HS-5 (cell line): Measurements from ENCODE around the gene STUB1.
A peak's percentile ranks its signal among the peaks of the same experiment; 100 is the strongest.

Experiments
- DNase-seq: peaks from one replicate; pipeline ENCODE4 v3.0.0-alpha.2; 2012; ENCODE audit warnings: low read depth

STUB1 gene

DNA sequence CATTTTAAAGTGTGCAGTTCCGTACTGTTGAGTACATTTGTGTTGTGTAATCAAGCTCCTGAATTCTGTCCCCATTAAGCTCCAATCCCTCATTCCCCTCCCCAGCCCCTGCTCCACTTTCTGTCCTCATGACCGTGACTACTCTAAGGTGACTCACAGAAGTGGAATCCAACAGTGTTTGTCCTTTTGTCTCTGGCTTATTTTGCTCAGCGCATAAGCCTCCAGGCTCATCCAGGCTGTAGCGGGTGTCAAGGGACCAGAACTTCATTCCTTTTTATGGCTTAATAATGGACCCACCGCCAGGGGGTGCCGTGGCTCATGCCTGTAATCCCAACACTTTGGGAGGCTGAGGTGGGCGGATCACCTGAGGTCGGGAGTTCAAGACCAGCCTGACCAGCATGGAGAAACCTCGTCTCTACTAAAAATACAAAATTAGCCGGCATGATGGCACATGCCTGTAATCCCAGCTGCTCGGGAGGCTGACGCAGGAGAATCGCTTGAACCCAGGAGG lies 32.6 kb downstream of the STUB1 start:
- peak; percentile 95 for DNase-seq

DNA sequence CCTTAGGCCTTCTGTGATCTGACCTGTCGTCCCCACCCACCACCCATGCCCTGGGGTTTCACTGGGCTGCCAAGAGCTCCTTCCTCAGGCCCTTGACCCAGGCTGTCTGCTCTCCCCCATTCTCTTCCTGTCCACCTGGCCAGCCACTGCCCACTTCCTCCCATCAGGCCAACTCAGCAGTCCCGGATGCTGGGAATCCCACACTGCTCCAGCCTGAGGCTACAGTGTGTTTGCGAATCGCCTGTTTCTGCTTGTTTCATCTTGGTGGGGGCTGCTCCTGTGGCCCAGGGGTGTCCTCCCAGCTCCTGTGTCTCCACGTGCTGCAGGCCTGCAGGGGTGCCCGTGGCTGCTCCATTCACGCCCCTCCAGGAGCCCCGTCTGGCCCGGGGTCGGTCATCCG lies 33.9 kb downstream of the STUB1 start:
- DNase-seq = no peak

DNA sequence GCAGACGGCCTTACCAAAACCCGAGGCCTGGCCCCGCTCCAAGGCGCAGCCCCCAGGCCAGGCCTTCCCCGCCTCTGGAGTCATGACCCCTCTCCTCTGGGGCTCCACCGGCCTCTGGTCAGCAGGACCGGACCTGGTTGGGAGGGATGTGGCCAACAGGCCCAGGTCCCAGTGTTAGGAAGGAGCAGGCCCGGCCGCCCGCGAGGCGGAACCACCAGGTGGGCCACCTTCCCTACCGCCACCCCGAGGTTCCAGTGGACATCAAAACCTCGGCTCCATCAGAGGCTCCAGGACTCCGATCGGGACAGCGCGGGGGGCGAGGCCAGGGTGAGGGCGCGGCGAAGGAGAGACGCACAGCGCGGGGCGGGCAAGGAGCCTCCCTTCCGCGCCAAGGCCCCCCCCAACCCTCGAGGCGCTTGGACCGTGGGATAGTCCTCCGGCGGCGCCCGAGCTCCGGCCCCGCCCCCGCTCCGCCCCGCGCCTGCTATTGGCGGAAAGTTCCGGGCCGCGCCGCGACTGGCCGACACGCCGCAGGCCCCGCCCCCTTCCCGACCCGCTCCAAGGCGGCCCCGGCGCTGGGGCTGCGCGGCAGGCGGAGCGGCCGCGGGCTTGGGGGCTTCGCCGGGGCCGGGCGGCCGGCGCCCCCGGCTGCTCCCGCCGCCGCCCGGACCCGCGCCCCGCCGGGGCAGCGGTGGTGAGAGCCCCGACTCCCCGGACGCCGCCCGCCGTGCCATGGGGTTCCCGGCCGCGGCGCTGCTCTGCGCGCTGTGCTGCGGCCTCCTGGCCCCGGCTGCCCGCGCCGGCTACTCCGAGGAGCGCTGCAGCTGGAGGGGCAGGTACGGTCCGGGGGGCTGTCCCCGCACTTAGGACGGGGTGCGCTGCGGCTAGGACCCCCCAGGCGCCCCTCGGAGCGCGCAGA lies 34.6 kb downstream of the STUB1 start, which contains the start of gene METRN:
Gene METRN, plus strand, starts transcription at position 561 of the 919 bp plus-strand sequence. Its CDS starts 172 bp downstream, at position 733.
- DNase-seq = no peak

DNA sequence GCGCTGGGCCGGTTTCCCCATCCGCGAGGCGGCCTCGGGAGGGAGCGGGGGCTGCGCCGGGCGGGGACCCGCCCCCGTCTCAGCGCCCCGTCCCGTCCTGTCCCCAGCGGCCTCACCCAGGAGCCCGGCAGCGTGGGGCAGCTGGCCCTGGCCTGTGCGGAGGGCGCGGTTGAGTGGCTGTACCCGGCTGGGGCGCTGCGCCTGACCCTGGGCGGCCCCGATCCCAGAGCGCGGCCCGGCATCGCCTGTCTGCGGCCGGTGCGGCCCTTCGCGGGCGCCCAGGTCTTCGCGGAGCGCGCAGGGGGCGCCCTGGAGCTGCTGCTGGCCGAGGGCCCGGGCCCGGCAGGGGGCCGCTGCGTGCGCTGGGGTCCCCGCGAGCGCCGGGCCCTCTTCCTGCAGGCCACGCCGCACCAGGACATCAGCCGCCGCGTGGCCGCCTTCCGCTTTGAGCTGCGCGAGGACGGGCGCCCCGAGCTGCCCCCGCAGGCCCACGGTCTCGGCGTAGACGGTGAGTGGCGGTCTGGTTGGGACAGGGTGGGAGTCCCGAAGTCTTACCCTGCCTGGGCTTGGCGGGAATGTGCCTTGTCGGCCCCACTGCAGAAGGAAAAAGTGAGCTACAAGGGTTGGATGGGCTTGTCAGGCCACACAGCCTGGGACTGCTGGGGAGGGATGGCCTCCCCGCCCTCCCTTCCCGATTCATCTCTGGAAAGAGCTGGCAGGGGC lies 35.4 kb downstream of the STUB1 start:
- no peak for DNase-seq

DNA sequence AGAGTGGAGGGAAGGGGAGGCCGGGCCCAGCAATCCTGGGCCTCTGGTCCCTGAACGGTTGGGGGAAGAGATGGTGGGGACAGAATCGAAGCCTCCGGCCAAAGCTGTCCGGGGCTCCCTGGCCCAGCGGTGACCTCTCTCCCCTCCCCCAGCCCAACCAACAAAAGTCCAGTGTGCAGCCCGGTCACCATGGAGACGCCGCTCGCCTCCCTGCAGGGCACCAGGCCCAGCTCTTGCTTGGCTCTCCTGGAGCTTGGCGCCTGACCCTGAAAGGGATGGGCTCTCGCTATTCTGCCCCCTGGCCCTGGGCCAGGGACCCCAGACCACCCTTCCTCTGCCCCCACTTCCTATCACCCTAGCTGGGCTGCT lies 36.0 kb downstream of the STUB1 start:
- no peak for DNase-seq

DNA sequence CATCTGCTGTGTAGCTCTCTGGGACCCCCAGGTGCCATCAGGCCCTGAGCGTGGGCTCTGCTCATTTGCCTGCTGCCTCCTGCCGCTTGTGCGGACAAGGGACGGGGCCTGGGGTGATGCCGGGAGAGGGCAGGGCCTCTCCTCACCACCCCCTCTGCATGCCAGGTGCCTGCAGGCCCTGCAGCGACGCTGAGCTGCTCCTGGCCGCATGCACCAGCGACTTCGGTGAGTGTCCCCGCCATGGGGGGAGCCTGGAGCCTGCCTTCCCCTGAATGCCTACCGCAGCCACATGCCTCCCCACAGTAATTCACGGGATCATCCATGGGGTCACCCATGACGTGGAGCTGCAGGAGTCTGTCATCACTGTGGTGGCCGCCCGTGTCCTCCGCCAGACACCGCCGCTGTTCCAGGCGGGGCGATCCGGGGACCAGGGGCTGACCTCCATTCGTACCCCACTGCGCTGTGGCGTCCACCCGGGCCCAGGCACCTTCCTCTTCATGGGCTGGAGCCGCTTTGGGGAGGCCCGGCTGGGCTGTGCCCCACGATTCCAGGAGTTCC lies 36.6 kb downstream of the STUB1 start:
- DNase-seq = no peak

DNA sequence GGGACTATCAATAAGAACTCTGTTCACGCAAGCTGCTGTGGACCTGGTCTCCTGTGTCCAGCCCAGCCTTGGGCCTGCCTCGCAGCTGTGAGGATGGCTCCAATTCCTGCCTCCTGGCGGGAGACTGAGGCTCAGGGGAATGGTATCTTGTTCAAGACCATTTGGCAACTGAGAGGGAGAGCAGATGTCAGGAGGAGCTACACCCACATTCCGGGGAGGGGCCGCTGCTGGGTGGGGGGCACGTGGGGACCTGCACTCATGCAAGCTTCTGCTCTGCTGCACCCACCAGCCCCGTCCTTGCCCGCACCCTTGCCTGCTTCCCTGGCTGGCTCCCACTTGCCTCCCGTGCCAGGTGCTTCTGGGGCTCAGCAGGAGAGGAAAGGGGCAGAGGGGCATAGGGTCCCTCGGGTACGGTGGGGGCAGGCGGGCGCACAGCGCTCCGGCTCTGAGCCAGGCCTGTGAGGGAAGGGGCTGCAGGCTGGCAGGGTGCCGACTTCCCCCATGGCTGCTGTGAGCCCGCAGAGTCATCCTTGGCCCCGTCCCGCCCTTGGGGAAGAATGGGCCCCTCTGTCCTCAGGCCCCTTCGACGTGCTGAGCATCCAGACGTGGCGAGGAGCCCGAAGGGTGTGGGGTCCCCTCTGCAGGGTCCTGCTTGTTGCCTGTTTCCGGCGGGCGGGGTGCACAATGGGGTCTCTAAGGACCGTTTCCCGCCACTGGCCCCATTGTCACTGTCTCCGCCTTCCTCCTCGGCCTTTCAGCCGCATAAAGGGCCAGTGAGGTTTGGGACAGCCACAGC lies 37.4 kb downstream of the STUB1 start:
- no peak for DNase-seq

DNA sequence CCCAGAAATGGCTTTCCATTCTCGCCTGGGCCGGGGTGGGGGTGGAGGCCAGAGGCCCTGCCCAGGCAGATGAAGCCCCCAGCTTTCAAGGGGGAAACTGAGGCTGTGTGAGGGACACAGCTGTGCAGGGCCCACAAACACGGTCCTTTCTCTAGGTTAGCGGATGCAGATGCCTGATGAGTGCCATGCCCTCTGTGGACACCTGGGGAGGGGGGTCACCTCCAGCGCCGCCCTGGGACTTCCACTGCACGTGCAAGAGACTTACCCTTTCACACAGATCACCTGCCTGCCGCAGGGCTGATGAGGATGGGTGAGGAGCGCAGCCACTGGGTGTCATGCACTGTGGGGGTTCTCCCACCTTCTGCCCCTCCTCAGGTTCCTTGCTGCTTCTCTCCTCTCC lies 38.2 kb downstream of the STUB1 start:
- no peak for DNase-seq

DNA sequence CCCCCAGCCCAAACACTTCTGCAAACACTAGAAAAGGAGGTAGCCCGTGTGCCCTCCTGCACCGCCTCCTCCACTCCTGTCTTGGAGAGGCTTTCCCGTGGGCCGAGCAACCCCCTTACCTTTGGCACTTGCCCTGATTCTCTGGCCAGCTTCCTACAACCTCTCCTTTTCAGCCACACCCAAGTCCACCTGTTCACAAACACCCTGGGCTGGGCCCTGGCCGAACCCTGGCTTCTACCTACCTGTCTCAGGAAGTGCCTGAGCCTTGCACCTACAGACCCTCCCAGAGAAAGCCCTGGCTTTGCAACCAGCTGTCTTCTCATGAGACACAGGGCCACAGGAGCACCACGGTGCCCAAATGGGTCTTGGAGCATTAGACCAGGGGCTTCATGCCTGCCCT lies 38.7 kb downstream of the STUB1 start:
- no peak for DNase-seq

DNA sequence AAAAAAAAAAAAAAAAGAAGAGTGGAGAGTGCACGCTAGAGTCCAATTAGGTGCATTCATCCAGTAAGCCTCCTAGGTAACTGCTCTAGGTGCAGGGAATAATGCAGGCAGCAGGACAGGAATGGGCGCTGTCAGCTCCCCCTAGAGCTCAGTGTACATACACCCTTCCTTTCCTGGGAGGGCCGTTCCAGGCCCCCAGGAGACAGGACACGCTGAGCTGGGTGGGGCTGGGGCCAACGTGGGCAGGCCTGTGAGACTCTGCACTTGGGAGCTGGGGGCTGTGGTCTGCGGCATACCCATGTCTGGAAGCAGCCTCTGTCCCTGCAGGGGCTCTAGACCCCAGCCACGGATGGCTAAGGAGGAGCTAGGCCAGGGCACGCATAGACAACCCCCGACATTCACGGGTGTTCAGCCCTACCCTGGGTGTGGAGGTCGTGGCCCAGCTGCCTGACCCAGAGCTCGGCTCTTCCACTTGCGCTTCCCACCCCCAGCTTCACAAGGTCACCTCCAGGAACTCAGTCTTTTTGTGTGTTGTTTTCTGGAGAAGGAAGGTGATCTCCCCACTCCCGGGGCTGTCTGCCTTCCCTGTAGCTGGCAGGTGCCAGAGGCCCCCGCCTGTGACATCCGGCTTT lies 39.7 kb downstream of the STUB1 start:
- no peak for DNase-seq

DNA sequence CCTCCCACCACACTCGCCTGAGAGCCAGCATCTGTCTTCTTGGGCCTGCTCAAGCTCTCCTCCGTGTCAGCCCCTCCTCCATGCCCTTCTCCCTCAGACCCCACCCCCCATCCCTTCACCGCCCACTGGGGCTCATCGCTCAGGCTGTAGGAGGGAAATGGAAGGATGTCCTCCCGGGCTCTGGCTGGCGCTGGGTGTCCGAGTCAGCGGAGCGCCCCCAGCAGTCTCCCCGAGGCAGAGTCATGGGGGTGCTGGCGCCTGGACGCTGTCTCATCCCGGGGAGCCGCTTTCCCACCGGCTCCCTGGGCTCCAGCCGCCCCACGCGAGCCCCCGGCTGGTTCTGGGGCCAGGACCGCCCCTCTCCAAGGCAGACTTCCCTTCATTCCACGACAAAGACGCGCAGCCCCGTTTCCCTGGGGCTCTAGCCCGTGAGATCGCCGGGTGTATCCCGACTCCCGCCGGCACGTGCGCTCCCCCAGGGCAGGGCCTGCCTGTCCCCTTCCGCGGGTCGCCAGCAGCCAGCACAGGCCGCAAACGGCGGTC lies 40.3 kb downstream of the STUB1 start:
- DNase-seq = no peak

DNA sequence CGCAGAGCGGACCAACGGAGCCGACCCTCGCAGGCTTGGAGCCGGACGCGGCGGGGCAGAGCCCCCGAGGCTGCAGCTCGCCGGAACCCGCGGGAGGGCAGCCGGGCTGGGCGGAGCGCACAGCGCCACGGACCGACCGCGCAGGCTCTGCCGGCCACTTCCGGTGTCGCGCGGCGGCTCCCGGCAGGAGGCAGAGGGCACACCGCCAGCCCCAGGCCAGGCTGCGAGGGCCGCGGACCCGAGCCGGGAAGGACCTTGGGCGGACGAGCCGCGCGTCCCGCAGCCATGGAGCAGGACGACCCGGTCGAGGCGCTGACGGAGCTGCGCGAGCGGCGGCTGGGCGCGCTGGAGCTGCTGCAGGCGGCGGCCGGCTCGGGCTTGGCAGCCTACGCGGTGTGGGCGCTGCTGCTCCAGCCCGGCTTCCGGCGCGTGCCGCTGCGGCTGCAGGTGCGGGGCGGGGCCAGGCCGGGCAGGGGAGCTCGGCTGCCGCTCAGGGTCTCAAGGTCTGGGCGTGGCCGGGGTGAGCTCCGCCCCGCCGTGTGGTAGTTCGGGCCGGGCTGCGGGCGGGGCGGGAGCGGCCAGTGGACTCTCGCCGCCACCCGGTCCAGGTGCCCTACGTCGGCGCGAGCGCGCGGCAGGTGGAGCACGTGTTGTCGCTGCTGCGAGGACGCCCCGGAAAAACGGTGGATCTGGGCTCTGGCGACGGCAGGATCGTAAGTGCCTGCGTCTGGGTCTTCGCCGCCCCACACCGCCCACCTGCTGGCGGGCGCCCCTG lies 41.0 kb downstream of the STUB1 start, which contains the start of gene ANTKMT:
Gene ANTKMT, plus strand, starts transcription at position 157 of the 775 bp plus-strand sequence. Its CDS starts 129 bp downstream, at position 286.
- DNase-seq = no peak

DNA sequence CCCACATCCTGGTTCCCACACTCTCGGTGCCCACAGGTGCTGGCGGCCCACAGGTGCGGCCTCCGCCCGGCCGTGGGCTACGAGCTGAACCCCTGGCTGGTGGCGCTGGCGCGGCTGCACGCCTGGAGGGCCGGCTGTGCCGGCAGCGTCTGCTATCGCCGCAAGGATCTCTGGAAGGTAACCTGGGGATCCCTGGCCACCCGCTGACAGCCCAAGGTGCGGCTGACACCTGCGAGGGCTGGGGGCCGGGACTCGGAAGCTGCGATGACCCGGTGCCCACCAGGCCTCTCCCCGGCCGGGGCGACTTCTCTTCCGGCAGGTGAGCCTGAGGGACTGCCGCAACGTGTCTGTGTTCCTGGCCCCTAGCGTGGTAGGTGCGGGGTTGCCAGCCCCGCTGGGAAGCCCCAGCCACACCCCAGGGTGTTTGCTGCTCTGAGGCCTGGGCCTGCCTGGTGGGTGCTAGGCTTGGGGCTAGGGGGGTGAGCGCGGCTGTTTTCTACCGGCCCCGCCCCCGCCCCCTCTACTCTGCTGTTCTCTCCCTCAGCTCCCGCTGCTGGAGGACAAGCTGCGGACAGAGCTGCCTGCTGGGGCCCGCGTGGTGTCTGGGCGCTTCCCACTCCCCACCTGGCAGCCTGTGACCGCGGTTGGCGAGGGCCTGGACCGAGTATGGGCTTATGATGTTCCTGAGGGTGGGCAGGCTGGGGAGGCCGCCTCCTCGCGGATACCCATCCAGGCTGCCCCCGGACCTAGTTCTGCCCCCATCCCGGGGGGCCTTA lies 41.7 kb downstream of the STUB1 start:
- DNase-seq = no peak

DNA sequence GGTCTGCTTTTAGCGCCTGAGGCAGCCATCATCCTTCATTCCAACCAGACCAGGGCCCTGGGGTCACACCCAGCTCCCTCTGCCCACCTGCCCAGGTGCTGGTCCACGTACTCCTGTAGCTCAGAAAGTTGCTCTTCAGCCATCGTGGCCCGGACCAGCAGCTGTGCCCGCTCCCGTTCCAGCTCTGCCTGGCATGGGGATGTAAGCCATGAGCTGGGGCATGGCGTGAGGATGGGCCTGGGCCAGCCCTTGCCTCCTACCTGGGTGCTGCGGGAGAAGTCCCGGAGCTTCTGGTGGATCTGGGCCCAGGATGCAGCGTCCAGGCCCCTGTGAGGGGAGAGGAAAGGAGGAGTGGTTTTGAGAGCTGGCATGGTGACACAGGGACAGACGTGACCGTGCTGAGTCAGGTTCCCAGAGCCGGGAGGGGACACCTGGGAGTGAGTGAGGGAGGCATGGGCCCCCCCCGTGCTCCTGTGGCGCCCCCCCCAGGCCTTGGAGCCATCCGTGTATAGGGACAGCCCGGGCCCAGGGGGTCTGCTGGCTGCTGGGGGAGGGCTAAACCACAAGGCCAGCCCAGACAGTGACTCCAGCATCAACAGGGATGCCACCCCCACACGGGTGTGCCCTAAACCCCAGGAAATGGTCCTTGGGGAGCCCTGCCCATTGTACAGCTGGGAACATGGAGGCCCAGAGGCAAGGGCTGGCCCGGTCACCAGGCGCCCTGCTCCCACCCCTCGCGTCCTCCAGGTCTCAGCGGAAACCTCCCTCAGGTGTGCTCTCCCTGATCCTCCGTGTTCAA lies 42.8 kb downstream of the STUB1 start:
- DNase-seq = no peak

DNA sequence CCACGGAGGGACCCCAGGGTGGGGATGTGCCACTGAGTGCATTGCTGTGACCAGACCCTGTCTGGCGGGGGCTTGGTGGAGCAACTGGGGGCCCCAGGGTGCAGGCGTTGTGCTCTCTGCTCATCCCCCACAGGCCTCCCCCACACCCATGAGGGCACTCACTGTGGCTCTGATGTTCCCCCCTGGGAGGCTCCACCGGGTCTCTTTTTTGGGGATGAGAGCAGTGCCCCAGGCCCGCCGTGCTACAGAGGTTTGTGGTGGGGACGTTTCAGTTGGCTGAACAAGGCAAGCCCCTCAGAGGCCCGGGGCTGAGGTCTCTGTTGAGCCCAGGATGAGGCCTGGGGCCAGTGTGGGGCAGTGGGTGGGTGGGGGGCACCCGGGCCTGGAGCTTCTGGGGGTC lies 43.5 kb downstream of the STUB1 start:
- DNase-seq = no peak

DNA sequence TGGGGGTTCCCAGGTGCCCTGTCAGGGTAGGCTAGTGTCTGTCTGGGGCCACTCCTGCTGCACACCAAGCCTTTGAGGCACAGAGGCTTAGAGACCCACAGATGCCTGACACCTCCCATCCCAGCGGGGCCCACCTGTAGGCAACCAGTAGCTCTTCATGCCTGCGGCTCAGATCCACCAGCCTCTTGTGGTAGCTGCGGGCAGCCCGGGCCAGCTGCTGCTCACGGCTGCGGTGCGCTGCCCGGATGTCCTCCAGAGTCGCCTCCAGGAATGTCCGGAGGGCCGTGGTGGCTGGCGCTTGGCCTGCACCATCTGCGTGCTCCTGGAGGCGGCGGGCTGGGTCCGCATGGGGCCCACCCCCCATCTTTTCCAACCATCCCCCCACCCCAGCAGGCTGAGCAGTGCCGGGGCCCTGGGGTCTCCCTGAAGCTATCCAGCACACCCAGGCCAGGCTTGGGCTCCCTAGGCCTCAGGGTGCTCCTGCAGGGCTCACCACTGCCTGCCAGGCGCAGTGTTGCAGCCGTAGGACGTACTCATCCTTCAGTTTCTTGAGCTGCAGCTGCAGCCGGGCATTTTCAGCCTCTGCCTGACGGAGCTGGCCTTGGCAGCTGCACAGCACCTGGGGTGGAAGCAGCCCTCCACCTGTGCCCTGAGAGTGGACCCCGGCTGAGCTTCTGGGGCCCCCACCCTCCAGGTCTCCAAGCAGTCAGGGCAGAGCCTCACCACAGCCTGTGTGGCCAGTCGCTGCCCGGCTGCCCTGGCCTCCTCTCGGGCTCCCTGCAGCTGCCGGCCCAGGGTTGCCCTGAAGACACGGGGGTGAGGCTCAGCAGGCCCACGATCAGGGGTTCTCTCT lies 44.2 kb downstream of the STUB1 start:
- no peak for DNase-seq

DNA sequence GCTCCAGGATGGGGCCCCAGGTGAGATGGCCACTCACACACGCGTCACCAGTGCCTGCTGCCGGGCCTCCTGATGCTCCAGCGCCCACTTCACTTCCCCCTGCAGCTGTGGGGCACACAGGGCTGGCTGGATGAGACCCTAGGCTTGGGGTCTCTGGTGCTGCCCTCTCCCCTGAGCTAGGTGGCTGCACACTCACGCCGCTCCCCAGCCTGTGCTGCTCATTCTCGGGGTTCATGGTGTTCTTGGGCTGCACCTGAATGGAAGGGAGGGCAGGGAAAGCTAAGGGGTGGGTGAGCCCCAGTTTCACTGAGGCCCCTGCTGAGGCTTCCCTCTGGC lies 44.8 kb downstream of the STUB1 start:
- DNase-seq = no peak
